Bronchial epithelial cell (primary cell): ENCODE measurements around the gene IFITM10. TPM values are rescaled to one million over a fixed set of nuclear protein-coding genes. Genes with fewer than 3 reads are reported as not detected.

Source experiments
- DNase-seq: peaks from one replicate; pipeline ENCODE4 v3.0.0-alpha.2; 2010; ENCODE audit warnings: low read depth
- FAIRE-seq: peaks from 2 replicates; lab custom pipeline; 2011; peaks lifted over from hg19 to GRCh38; lab: Jason Lieb, UNC
- H3K27me3 ChIP-seq: 2 replicates; pipeline ENCODE4 v1.5.1; 2011; ENCODE audit warnings: low read length; ENCODE audit not compliant: control insufficient read depth, insufficient read depth
- H3K36me3 ChIP-seq: 2 replicates; pipeline ENCODE4 v1.5.1; 2011; ENCODE audit warnings: low read length; ENCODE audit not compliant: control insufficient read depth, insufficient read depth
- H3K4me3 ChIP-seq: 2 replicates; pipeline ENCODE4 v1.5.1; 2011; ENCODE audit warnings: mild to moderate bottlenecking, low read depth, low read length, control low read depth
- total RNA-seq: library from RNA; depleted of rRNA; stranded (reverse); fragments of >200 nt; gene quantifications from 2 replicates; pipeline ENCODE4 v1.2.1, GENCODE V29; 2014
- TF ChIP-seq, protein P1 (sequence below): IDR thresholded peaks from 2 replicates; pipeline ENCODE4 v1.5.1; 2011; ENCODE audit warnings: mild to moderate bottlenecking, moderate library complexity, low read length, control low read depth, inconsistent platforms; ENCODE audit not compliant: insufficient read depth, severe bottlenecking

Gene IFITM10
- total RNA-seq, 1 donor from 2014 or later = 1.3 TPM

GRCh38 chr11:1746956-1747752 is 3.2 kb downstream of the IFITM10 start:
- no peak for DNase-seq
- peak overlapping the region; percentile 62 for H3K4me3 ChIP-seq
- TF ChIP-seq, protein P1, sequence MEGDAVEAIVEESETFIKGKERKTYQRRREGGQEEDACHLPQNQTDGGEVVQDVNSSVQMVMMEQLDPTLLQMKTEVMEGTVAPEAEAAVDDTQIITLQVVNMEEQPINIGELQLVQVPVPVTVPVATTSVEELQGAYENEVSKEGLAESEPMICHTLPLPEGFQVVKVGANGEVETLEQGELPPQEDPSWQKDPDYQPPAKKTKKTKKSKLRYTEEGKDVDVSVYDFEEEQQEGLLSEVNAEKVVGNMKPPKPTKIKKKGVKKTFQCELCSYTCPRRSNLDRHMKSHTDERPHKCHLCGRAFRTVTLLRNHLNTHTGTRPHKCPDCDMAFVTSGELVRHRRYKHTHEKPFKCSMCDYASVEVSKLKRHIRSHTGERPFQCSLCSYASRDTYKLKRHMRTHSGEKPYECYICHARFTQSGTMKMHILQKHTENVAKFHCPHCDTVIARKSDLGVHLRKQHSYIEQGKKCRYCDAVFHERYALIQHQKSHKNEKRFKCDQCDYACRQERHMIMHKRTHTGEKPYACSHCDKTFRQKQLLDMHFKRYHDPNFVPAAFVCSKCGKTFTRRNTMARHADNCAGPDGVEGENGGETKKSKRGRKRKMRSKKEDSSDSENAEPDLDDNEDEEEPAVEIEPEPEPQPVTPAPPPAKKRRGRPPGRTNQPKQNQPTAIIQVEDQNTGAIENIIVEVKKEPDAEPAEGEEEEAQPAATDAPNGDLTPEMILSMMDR = no peak

GRCh38 chr11:1746511-1746931 is 3.9 kb downstream of the IFITM10 start:
- H3K27me3 ChIP-seq = no peaks in the 10 kb centered on the region
- H3K4me3 ChIP-seq = no peak overlapping the region

More at GRCh38 chr11:1746956-1747752, 3.2 kb downstream of the IFITM10 start:
- FAIRE-seq = peak; percentile 60
- Histone ChIP-seq H3K36me3 (peaks cover 1% of the 10 kb centered on the region), H3K27me3 (no peaks in the 10 kb centered on the region)

GRCh38 chr11:1745701-1746320 is 4.6 kb downstream of the IFITM10 start:
- TF ChIP-seq, protein P1 = no peak
- Histone ChIP-seq H3K36me3 (peaks cover 1% of the 10 kb centered on the region), H3K4me3 (no peak overlapping the region), H3K27me3 (no peaks in the 10 kb centered on the region)
- FAIRE-seq (peak; percentile 99), DNase-seq (no peak)

More at GRCh38 chr11:1746511-1746931, 3.9 kb downstream of the IFITM10 start:
- TF ChIP-seq, protein P1 = no peak
- FAIRE-seq (no peak), DNase-seq (peak; percentile 33)
- peaks cover 1% of the 10 kb centered on the region for H3K36me3 ChIP-seq

DNA sequence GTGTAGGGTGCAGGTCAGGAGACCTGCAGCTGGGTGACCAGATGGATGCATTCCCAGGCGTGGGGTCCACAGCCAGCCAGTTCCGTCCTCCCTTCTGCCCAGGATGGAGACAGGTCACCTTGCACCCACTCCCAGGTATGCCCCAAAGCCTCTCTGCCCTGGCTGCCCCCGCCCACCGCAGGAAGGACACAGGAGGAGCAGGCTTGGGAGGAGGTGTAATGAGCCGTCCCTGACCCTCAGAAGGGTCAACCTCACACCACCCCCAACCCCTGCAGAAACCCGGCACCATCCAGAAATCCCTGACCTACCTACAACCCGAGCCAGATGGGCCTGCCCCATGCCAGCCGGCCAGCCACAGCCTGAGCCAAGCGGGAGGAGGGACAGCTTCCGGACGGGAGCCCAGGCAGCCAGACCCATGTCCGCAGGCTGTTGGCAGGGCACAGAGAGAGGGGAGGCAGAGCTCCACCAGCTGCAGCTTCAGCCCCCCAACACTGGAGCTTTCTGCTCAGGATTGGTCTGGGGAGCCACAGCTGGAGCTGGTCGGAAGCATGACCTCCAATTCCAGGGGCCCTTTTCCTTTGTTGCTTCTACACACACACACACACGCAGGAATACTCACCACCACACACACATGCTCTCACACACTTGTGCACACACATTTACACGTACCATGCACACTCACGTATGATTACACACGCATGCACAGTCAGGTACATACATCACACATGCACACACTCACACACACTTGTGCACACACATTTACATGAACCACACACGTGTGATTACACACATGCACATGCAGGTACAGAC is 5.3 kb downstream of the IFITM10 start:
- Histone ChIP-seq H3K4me3 (no peak overlapping the region), H3K27me3 (no peaks in the 10 kb centered on the region), H3K36me3 (peaks cover 1% of the 10 kb centered on the region)
- FAIRE-seq (no peak), DNase-seq (no peak)
- TF ChIP-seq, protein P1 = no peak

DNA sequence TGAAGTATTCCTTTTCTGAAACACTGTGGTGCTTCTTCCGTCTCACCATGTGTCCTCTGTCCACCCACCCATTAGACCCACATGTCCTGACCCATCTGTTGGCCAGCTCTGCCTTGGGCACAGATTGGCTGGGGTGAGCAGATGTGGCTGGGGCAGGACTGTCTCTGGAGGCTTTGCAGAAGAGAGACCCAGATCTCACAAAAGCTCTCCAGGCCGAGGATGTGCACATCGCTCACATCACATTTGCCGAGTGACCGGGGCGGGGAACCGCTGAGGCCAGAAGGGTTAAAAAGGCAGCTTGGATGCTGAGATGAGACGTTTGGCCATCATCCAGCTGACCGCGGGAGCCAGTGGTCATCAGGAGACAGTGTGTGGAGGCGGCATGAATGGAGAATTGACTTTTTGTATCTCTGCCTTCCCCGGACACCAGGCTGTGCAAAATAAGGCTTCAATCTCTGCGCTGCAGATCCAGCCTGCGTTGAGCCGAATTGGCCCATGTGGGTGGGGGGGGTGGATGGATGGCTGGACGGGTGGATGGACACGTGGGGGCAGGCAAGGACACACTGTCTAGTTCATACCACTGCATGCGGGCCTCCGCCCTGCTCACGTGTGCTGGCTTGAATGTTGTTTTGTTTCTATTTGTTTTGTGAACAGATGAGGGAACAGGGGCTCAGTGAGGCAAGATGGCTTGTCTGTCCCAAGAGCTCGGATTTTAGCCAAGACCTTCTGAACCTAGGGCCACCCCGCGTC is 6.1 kb downstream of the IFITM10 start:
- H3K27me3 ChIP-seq = no peaks in the 10 kb centered on the region
- TF ChIP-seq, protein P1 = peak; percentile 8

More for the DNA sequence above, 6.1 kb downstream of the IFITM10 start:
- Histone ChIP-seq H3K36me3 (peaks cover 1% of the 10 kb centered on the region), H3K4me3 (no peak overlapping the region)
- DNase-seq (no peak), FAIRE-seq (no peak)
